Esophagus squamous epithelium (tissue), 4 donors: Measurements from ENCODE around the gene SLC9A8.

Source experiments
- CTCF ChIP-seq, 6 experiments: fragments of 450-650 bp in 4 of 6; fragments of 200-600 bp in 2 of 6; sonication (generic) in 2 of 6; IDR thresholded peaks; one replicate each; pipeline ENCODE4 v1.5.1; 2016 to 2019; ENCODE audit warnings: antibody characterized with exemption in 6 of 6, mild to moderate bottlenecking in 4 of 6, moderate library complexity in 4 of 6
- POLR2A ChIP-seq, 4 donors: fragments of 450-650 bp; IDR thresholded peaks; one replicate each; pipeline ENCODE4 v1.6.1; 2017; ENCODE audit warnings: antibody characterized with exemption in 4 of 4, mild to moderate bottlenecking in 4 of 4, moderate library complexity in 3 of 4

DNA sequence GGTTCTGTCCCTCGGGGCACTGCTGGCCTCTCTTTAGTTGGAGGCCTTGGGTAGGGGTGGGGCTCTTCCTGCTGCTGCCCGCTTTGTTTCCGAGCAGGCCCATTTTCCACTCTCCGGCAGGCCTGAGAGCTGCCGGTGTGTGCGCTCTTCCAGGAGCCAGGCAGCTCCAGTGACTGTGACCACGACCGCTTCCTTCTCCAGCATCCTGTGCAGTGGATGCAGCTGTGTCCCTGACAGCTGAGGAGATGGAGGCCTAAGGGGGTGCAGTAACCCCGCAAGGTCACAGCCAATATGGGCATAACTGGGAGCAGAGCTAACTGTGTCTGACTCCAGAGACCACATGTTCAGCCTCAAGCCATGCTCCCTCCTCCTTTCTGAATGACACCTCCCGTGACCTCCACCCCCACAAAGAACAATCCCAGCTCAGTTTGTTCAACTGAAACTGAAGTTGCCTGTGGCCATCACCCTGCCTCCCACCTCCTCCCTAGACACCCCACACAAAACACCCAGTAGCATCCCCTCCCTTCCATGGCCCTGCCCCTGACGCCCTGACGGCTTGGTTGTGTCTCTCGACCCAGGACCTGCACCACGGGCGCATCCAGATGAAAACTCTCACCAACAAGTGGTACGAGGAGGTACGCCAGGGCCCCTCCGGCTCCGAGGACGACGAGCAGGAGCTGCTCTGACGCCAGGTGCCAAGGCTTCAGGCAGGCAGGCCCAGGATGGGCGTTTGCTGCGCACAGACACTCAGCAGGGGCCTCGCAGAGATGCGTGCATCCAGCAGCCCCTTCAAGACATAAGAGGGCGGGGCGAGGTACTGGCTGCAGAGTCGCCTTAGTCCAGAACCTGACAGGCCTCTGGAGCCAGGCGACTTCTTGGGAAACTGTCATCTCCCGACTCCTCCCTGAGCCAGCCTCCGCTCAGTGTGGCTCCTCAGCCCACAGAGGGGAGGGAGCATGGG is 74.9 kb downstream of the SLC9A8 start:
- no peak for TF ChIP-seq POLR2A (IDR thresholded peaks at IDR 0.05)
- no peak for TF ChIP-seq CTCF (IDR thresholded peaks at IDR 0.05)
